Activated CD8-positive, alpha-beta memory T cell treated with anti-CD3 and anti-CD28 coated beads for 36 hours (primary cell): Measurements from ENCODE around the gene CCBE1. TPM values are rescaled to one million over a fixed set of nuclear protein-coding genes. Genes with fewer than 3 reads are reported as not detected.

Source experiments
- CTCF ChIA-PET: fragments of 350-600 bp; sonication (Branson Sonifier 250); formaldehyde crosslinking; loops from one replicate; lab custom pipeline; 2021; ENCODE audit warnings: antibody characterized with exemption; lab: Charles Lee
- POLR2A ChIA-PET: fragments of 350-600 bp; sonication (Branson Sonifier 250); formaldehyde crosslinking; loops from one replicate; lab custom pipeline; 2021; ENCODE audit warnings: antibody characterized with exemption; lab: Charles Lee
- total RNA-seq, 2 experiments: library from RNA; stranded (reverse); gene quantifications; one replicate each; pipeline ENCODE4 v1.2.3, GENCODE V29; 2021

The CCBE1 gene
- total RNA-seq, 2 experiments from 2014 or later = not detected

DNA sequence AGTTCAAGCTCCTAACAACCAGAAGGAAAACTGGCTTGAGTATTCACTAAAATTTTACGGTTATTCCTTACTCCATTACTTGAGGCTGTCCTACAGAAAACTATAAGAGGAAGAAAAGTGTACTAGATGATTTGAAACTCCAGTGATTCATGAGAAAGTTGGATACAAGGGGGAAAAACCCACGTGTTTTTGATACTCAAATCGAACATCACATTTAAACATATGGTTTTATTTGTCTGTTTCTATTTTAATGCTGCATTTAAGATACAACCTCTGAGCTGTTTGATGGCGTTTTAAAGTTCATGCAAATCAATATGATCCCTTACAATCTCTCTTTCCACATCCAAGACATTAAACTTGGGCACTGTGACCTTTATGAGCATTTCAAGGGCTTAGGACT, 213.1 kb downstream of the CCBE1 start:
- ChIA-PET CTCF (no interaction called here), POLR2A (no interaction called here)

DNA sequence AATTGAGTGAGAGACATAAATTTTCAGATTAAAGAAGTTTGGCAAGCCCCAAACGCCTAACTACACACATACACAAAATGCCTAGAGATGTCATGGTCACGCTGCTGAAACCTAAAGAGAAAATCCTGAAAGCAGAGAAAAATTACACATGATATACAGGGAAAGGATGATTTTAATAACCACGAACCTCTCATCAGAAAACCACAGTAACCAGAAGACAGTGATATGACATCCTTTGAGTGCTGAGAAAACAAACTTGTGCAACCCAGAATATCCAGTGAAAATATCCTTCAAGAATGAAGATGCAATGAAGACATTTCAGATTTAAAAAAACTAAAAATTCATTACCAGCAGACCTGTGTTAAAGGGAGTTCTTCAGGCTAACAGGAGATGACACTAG, 215.8 kb downstream of the CCBE1 start:
- POLR2A ChIA-PET = no interaction called here
- CTCF ChIA-PET = no interaction called here

GRCh38 chr18:59479776-59480175, 217.4 kb downstream of the CCBE1 start:
- ChIA-PET CTCF (no interaction called here), POLR2A (no interaction called here)

GRCh38 chr18:59478591-59478990, 218.6 kb downstream of the CCBE1 start:
- CTCF ChIA-PET = no interaction called here
- POLR2A ChIA-PET = no interaction called here

DNA sequence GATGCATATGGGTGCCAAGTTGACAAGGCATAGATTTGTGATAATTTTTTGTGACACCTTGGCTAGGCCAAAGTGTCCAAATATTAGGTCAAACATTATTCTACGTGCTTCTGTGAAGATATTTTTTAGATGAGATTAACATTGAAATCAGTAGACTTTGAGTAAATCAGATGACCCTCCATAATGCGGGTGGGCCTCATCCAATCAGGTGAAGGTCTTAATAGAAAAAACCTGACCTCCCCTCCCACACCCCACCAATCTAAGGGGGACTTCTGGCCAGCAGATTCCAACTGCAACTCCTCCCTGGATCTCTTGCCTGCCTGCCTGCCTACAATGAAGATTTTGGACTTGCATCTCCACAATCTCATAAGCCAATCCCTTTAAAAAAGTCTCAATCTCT, 219.4 kb downstream of the CCBE1 start:
- POLR2A ChIA-PET = no interaction called here

DNA sequence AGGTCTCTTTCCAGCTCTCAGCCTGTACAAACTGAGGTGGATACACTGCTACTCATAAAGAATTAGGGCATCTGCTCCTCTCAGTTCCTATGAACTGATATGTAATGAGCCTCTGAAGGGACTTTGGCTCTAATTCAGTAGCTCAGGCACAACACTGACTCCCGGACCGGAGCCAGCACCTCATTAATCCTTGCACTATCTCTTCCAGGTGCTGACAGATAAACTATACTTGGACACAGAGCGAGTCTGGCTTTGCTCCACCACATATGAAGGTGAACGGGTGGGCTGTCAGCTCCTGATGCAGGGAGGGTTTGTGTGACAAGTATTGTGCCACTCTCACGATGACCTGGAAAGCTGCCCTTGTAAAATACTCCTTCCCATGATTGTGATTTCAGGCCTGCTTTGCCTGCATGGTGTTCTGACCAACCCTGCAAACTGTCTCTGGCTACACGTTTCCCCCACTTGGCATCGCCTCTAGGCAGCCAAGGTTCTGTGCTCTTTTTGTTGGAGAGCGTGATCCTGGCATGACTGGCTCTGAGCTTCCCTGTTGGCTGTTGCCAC, 226.6 kb downstream of the CCBE1 start:
- CTCF ChIA-PET = no interaction called here
- POLR2A ChIA-PET = no interaction called here

More for the DNA sequence above, 219.4 kb downstream of the CCBE1 start:
- CTCF ChIA-PET = no interaction called here

DNA sequence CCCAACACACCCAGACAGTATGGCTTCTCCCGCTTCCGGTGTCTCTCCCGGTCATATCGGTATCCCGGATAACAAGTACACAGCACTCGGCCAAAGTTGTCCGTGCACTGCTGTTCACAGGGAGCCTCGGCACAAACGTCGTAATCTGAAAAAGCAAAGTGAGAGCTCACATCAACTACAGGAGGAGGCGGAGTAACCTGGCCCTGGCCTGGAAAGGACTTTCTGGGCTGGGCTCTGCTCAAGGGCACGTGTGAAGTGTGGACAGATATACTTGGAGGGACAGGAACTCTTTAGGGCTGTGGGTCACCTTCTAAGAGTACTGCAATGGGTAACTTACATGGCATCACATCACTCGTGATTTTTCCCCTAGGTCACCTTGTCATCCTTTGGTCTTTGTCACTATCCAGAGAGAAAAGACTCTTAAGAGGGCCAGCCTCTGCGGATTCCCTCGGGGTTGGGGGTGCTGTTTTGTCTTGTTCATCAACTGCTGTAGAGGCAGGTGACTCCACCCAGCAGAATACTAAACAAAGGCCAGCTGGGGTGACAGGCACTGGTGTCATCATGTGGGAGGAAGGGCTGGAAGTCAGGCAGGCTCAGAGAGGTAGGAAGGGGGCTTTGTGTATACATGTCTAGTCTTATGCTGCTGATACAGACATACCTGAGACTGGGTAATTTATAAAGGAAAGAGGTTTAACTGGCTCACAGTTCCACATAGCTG, 227.6 kb downstream of the CCBE1 start:
- ChIA-PET CTCF (no interaction called here), POLR2A (no interaction called here)

DNA sequence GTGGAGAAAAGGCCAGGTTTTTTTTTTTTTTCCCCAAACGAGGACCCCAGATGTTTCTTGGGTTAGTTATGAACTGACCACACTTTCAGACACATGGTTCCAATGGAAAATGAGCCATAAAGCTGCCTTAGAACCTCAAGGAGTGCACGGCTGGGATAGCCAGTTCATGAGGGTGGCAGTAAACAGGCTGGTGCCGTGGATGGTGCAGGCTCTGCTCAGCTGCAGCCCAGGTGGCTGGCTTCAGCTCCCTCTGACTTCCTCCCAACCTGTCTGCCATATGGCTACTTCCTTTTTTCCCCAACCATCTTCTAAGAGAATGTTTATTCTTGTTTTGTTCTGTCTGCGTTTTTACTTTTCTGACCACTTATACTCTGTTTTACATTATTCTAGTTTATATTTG, 228.4 kb downstream of the CCBE1 start:
- ChIA-PET CTCF (no interaction called here), POLR2A (no interaction called here)

DNA sequence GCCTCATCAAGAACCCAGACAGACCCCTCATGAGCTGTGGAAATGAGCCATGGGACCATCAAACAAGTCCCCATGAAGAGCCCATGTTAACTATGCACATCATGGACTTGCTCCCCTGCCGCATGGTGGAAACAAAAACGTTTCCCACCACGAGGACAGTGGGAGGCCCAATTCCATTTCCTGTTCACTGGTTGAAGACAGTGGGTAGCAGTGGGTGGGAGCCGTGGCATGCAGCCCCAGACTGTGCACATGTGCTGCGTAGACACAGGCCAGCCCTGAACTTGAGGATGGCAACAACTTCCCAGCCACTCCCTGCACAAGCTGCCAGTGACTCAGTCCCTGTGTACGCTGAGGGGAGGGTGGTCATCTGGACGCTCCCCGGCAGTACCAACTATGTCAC, 229.7 kb downstream of the CCBE1 start:
- ChIA-PET POLR2A (no interaction called here), CTCF (no interaction called here)

GRCh38 chr18:59466980-59467379, 230.2 kb downstream of the CCBE1 start:
- ChIA-PET CTCF (no interaction called here), POLR2A (no interaction called here)

GRCh38 chr18:59464486-59464885, 232.7 kb downstream of the CCBE1 start:
- POLR2A ChIA-PET = no interaction called here
- CTCF ChIA-PET = no interaction called here

- POLR2A ChIA-PET = no interaction called here
- CTCF ChIA-PET = no interaction called here
Measured at GRCh38 chr18:59461171-59461570, 236.1 kb downstream of the CCBE1 start.

- ChIA-PET CTCF (interaction anchor here (2.9 kb wide), 1 partner anchor 363 kb away, joined by 12 read pairs; no protein-coding TSS in a partner anchor), POLR2A (no interaction called here)
Measured at GRCh38 chr18:59460072-59460420, 237.2 kb downstream of the CCBE1 start.

DNA sequence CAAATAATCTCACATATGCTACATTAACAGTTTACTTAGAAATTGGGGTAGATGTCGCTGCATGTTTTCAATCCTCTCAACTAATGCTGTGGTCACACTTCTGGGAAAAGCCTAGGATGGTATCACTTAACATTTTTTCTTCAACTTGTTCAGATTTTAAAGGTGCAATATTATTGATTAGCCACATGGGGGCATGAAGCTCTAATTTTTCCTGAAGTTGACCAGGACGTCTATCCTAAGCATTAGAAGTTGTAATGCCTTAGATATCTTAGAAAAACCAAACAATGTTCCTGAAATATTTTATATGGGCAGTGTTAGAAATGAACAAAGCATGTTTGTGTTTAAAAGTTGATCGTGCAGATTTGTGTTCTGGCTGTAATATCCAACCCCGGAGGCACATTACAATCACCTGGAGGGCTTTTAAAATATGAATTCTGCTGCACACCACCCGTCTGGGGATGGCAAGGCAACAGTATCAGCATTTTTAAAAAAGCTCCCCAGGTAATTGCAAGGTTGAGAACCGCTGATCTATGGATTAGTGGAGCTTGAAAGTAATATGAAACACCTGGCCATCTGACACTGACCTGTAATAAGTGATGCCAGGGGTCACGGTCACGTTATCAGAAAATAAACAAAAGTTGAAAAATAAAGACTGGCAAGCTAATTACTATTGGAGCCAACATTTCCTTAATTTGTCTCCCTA, 237.7 kb downstream of the CCBE1 start:
- POLR2A ChIA-PET = interaction anchor here (0.5 kb wide), 1 partner anchor 176 kb away, joined by 3 read pairs; no protein-coding TSS in a partner anchor
- CTCF ChIA-PET = interaction anchor here (1.3 to 2.9 kb wide), 2 partner anchors 210 to 364 kb away, joined by 3 to 12 read pairs; no protein-coding TSS in a partner anchor

DNA sequence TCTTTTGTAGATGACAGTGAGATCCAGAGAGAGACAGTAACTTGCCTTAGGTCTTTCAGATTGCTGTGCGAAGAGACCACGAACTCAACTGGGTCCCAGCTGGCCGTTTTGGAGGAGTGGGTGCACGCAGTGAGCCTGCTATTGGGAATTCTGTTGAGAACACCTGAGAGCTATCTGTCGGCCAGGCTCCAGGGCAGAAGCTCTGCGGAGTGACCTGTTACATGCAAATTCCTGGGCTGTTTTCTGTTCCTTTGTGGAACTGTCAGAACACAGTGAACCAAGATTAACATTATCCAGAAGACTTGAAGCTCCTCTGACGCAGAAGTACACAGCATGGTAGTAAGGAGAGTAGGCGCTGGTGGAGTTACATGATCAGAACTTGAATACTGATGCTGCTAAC, 238.6 kb downstream of the CCBE1 start:
- CTCF ChIA-PET = interaction anchor here (1.3 to 2.9 kb wide), 2 partner anchors 209 to 365 kb away, joined by 3 to 12 read pairs; no protein-coding TSS in a partner anchor
- POLR2A ChIA-PET = no interaction called here

DNA sequence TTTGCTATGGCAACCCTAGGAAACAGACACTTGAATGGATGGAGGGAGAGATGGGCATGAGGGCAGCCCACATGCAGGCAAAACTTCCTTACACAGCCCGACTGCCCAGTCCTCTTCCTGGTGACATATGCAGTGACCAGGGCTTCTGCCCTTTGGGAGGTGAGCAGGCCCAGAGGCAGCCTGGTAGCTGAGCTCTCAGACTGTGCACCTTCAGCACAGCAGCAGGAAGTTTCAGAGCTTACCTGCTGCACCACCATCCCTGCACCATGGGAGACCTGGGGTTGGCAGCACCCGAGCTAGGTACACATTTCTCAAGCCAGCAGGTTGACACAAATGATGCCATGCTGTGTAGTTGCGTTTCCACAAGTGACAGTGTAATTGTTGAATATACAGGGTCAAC, 240.6 kb downstream of the CCBE1 start:
- ChIA-PET CTCF (no interaction called here), POLR2A (no interaction called here)

GRCh38 chr18:59455728-59456276, 241.4 kb downstream of the CCBE1 start:
- CTCF ChIA-PET = no interaction called here
- POLR2A ChIA-PET = no interaction called here

DNA sequence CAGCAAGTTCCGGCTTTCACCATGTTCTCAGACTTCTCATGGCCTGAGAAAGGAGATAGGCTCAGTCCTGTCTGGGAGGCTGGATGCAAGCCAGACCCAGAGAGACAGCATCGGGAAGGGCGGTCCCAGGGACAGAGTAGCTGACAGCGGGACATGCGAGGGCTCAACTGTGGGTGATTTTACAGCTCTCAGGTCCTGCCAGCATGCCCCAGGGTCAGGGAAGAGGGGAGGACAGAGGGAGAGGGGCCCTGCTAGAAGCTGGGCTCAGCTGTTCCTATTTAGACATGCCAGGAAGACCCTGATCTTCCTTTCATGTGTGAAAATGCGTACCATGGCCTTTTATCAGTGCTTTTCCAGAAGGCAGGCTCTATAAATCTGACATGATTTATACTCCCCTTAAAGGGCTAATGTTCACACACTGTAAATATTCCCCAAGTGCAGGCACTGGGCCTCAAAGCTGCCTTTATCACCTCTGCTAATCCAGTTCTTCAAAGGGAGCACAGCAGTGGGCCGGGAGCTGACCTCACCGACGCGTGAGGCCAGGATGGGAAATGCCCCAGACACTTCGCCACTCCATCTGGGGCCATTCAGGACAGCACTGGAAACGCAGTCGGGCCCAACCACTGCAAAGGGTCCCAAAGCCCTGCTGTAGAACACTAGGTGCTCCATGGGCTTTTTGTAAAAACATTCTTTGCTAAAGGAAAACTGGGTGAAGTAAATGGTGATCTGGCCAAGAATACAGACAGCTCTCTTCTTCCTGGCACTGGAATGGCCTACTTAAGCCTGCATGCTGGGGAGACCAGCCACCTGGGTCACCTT, 242.1 kb downstream of the CCBE1 start:
- POLR2A ChIA-PET = no interaction called here
- CTCF ChIA-PET = no interaction called here

- CTCF ChIA-PET = no interaction called here
- POLR2A ChIA-PET = no interaction called here
Measured at GRCh38 chr18:59453468-59453961, 243.7 kb downstream of the CCBE1 start.
